Measurements from ENCODE around the gene SMARCA2.
A peak's percentile ranks its signal among the peaks of the same experiment; 100 is the strongest.

Gene SMARCA2

DNA sequence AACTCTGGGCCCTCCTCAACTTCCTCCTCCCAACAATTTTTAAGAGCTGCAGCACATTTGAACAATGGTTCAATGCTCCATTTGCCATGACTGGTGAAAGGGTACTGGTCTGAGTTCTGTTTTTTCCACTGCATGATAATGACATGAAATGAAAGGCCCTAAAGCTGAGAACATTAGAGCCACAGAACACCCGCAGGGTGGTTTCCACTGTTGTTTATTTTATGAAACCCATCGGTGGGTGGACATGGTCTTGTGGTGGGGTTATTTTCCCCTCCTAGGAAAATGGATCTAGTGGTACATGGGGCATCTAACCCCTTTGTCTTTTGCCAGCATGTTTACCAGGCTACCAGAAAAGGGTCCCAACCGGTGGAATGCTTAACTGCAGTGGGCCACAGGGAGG is 71.8 kb downstream of the SMARCA2 start:
- no peak for DNase-seq

DNA sequence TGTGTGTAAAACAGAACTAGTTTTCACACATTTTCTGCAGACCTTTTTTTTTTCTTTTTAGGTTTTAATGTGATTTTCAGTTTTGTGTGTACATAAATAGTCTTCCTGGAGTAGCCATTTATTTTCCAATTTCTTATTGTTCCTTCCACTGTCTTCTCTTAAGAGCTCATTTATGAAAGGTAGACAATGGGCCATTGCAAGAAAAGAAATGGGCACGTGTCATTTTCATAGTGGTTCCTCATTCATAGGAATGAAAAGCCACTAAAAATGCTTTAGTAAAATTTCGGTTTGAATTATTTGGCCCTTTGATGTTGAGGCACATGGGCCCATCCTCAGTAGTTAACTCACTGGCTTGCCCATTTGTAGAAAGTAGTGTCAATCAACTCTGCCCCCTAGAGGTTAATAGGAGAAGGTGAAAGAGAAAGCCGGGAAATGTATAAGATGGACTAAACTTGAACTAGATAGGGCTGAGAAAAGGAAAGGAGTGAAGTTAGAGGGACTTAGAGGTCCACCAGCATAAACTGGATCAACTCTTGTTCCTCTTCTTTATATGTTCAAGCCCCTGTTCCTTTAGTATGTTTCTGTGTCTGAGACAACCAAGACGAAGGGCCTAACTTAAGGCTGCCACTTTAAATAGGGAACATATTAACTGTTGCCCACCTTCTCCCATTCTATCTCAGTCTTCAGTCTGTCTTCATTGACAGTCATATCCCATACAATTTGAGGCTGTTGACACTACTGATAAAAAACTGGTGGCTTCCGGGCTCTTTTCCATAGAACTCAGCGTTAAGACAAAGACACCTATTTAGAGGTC is 72.6 kb downstream of the SMARCA2 start:
- DNase-seq, result no peak

DNA sequence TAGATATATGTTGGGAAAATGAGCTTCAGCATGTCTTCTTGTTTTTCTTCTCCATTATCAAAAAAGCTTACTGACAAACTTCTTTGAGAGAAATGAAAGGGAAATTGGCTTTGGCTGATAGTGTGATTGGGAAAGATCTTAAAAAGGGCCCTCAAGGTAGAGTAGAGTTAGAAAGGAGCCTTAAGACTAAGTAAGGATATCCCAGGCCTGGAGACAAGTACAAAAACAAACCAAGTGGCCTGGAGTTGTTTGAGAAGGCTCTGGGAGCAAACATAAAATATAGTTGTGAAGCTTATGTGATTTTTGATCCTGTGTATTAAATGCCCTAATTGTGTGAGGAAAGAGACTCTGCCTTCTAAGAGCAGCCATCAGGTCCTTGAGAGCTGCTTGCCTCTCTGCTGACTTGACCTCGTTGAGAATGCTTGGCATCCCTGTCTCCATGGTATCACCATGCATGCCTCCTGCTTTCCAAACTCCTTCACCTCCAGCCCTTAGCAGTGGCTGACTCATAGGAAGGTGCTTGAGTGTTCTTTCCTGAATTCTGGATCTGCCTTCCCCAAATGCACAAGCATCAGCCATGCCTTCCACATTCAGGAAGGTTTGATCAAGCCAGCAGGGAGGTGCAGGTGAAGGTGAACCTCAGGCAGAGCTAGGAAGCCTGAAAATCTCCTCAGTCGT is 78.9 kb downstream of the SMARCA2 start:
- peak in 18 of 56 donors; percentile 6 to 54 (median 21) for DNase-seq

DNA sequence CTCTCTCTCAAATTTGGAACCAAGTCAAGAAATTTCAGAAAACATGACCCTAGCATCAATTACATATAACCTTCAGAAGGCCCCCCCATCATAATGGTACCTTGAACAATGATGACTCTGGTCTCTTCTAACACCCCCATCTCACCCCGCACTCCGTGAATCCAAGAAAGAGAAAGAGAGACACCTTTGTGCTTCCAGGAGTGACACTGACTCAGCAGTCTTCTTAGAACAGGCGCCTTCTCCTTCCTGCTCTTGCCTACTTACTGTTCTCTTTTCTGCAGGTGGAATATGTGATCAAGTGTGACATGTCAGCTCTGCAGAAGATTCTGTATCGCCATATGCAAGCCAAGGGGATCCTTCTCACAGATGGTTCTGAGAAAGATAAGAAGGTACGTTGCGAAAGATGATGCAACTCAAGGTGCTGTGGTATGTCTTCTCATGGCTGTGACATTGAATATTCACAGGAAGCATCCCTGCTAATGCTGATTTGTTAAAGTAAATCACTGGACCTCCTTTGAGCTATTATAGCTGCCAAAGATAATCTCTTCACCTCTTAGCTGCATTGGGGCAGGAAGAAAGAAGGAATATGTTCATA is 81.3 kb downstream of the SMARCA2 start:
- peak in 12 of 56 donors; percentile 6 to 59 (median 28) for DNase-seq

DNA sequence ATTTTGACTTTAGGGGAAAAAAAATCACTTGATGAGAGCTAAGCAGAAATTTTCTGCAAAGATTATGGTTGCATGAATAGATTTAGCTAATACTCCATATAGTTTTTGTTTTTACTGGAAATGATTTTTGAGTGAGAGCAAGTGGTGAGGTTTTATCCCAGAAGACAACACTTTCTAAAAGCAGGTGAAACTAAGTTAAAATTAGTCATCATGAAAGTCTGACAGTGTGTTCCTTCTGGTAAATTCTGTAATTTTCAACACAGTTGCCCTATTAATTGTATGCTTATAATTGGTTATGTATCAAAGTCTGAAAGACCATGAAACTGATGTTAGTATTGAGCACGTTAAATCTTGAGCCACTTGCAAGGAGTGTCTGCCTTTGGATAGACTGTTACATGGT is 91.5 kb downstream of the SMARCA2 start:
- no peak for DNase-seq

DNA sequence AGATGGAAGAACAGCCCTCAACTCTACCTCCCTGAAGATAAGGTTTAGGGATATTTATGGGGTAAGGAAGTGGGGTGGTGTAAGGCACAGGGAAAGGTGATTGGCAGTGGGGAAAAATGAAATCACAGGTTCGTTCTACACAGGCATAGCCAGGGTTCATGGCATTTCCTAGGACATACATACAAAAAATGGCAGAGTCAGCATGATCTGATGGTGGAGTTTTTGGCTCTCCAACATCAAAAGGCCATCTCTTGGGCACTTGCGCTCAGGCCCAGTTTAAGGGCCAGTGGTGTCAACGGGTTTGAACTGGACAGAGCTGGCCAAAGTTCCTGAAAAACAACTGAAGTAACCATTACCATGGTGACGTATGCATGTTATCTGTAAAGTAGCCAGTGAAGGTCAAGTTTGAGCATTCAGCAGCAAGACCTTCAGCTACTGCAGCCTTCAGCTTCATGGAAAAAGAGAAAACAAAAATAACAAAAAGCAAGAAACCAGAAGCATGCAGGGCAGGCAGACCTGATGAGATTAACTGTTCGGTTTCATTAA is 92.8 kb downstream of the SMARCA2 start:
- DNase-seq, result no peak

DNA sequence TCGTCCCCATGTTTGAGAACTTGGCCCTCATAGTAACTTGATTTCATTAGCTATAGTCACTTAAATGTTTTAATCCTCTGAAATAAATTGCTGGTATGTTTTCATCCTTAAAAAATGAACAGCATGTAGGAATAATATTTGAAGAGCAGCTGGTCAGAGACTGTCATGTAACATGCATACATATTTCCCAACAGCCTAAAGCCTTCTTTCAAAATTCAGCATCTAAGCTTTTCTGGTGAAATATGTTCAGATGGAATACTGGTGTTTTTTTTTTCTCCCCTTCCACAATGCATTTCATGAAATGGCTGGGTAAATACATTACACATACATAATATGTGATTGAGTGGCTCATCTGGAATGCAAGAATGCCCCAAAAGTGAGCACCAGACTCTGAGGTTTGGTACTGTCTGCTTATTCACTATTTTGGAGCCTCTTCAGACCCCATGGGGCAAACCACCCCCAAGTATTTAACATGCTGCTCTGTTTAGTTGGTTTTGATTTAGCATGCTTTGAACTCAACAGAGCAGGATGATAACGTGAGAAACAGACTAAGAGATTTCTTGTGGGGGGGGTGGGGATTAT is 94.0 kb downstream of the SMARCA2 start:
- no peak for DNase-seq

DNA sequence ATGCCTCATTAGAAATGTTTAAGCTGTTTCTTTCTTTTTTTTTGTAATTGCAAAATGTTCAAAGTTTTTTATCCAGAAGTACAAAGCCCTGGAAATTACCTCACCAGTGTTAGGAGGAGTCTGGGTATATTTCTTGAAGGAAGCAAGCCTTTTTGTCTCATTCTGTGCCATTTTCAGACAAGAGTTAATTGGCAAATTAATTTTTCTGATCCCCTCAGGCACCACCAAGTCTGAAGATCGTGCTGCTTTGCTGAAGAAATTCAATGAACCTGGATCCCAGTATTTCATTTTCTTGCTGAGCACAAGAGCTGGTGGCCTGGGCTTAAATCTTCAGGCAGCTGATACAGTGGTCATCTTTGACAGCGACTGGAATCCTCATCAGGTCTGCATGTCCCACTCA is 94.9 kb downstream of the SMARCA2 start:
- DNase-seq, result no peak

DNA sequence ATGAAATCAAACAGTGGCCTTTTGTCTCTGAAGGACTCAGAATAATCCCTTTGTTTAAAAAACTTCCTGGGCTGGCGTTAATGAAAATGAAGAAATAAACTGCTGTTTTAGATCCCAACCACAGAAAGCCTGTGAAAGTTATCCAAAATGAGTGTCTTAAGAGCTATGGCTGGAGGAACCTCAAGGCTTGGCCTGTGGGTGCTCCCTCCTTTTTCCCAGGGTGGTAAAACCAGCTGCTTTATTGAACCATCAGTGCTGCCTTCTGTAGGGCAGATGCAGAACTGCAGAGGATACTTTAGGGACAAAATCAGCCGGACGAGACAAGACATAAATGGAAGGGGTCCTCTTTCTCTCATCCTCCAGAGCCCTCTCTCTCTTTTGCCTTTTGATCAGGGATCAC is 100.9 kb downstream of the SMARCA2 start:
- DNase-seq, result no peak

DNA sequence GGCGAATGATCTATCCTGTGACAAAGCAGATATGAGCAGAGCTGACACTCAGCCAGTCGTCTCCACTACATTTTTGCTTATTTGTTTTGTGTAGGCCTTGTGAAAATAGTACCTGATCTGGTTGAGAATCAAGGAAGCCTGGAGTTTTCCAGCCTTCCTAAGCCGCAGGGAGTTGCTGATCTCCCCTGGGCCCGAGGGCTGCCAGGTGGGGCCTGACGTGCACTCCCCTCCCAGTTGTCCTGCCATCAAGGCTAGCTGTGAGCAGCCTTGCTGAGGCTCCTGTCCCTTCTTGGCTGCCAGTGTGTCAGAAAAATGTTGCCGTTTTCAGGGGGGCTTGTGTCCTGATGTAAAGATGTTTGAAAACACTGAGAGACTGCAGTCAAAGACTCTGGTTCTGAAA is 102.4 kb downstream of the SMARCA2 start:
- no peak for DNase-seq

DNA sequence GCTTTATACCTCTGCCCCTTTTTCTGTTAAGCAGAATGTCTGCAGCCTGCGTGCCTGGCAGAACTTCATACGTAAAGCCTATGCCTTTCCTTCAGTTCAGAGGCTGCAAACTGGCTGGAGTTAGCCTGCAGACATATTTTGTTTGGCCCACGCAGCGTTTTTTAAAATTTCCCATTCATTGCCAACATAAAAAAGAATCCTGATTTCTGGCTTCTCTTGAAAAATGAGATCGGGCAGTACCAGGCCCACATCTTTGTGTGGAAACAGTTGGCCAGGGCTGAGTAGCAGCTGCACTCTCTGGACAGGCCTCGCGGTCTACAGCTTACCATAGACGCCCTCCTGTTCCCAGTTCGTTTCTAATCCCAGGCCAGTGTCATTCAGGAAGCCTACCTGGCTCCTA is 104.4 kb downstream of the SMARCA2 start:
- DNase-seq, result peak in 1 of 56 donors; percentile 9

DNA sequence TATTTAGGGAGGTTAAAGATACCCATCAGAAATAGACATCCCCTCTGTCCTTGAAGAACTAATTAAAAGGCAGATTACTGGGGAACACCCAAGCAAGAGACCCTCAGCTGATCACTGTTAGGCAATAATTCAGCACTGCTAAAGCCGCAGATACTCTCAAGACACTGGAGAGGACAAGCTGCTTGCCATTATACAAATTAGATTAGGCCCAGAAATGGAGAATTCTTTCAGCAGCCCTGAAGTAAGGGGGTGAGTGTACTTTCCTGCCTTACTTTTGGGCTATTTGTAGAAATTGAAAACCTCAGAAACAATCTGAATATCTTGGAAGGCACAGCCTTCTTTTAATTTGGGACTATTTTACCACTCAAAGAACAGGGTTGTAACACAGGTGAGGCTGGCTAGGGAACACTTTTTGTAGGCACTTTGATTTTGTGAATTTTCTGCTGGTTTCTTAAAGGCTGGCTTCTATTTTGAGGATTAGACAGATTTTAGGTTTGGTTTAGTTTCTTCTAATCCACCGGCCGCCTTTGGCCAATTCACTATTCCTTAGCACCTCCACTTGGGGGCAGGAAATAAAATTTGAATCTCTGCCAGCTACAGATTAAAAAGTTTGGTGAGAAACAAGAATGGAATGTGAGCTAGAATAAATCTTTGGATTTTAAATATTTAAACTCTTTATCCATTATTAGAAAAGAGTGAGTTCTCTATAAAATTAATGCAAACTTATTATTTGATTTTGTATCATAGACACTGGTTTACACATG is 106.0 kb downstream of the SMARCA2 start:
- DNase-seq, result no peak

DNA sequence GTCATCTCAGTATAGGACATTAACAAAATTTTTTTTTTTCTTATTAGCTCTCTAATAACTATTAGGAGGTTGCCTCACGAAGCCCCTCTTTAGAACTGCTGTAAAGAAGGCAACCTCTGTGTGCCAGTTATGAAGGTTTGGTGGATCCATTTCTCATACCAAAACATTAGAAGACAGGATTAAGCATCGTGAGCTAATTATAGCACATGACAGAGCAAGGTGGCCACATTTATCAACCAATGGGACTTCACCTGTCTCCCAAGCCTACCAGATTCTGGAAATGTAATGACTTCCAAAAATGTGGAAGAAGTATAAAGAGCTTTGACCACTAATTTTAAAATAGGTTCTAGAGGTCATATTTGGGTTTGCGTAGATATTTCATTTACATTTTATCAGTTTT is 107.2 kb downstream of the SMARCA2 start:
- DNase-seq, result no peak

DNA sequence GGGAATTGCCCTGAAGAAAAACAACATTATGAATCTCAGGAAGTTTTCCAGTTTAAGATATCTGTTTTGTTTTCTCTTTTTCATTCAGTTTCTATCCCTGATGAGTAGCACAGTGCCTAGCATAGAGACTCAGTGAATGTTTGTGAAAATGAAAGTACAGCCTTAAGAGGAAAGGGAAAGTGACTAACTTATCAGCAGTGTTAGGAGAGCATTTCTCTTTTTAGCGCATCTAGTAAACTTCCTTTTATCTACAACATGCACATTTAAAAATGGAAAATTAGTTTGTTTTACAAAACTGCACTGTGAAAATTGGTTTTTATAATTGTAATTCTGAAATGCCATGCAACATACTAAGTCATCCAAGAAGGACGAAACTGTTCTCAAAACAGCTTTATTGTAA is 110.8 kb downstream of the SMARCA2 start:
- DNase-seq, result no peak

DNA sequence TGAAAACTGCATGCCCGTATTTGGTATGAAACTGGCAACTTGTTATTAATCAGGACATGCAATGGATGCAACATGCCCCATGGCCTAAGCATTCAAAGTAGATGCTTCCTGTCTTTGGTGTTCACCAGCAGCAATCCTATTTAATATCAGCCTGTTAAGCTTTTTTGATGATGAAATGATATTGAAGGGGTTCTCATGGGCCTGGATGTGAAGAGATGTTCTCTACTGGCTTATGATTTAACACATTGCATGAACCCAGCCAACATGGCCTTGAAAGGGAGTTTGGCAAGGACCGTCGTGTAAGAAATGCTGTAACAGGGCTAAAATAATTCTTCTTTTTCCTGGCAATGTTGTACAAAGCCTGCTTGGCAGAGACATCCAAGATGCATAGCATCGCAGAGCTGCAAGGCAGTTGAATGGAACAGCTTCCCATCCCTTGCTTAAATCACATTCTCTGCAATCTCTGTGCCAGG is 111.2 kb downstream of the SMARCA2 start:
- no peak for DNase-seq

DNA sequence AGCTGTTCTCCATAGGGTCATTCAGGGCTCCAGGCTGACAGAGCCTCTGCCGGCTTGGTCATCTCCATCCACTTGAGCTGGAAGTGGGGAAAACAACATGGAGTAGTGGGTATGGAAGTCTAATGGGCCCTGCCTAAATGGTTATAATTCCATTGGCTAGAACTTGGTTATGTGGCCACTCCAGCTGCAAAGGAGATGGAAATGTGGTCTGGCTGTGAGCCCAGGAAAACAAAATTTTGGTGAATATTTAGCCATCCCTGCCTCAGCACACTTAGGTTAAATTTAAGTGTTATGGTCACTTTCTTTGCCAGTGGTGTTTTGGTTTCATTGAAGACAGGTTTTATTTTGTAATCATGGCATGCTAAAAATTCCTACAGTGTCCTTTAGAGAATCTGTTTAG is 112.3 kb downstream of the SMARCA2 start:
- no peak for DNase-seq

DNA sequence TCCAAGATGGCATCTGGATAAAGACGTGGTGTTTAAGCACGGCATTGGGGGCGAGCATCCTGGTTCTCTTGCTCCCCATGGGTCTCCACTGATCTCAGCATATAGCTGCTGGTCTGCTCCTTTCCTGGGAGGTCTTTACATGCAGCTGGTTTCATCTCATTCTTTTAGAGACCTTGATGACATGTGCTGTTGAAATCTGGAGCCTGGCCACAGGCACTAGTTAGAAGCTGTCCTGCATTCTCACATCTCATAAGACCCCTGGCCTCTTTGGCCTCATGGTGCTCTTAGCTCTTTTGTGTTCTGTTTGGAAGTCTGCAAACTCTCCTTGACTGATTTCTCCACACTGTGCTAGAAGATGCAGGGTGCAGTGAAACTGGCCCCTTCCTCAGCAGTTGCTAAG is 113.0 kb downstream of the SMARCA2 start:
- no peak for DNase-seq

DNA sequence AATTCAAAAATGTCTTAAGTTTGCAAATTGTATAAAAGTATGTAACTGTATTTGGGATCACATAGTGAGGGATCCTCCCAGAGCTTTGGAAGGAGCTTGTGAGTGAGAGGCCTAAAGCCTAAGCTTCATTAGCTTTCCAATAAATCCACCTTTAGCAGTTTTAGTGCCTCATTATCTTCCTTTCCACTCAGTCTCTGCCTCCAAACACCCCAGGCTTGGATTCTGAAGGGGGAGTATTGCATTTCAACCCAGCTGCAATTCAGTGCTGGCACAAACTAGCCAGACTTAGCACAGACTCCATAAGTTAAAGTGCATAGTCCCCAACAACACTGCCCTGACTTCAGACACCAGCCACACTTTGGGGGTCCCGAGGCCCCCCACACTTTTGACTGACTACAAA is 113.5 kb downstream of the SMARCA2 start:
- DNase-seq, result no peak

DNA sequence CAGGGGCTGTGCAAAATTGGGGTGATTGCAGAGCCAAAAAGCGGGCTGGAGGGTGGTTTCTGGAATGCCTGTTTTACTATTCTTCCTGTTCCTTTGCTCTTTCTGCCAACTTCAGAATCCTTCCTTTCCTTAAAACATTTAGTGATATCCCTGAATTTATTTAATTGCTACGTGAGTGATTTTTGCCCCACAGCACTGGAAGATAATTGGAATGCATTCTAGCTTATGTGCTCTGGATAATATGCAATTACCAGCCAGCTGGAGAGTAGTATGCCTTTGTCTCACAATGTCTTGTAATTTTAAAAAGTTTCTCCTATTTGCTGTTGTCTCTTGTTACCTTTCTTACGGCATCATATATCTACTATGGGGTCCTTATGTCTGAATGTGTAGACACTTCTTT is 115.8 kb downstream of the SMARCA2 start:
- DNase-seq, result no peak

DNA sequence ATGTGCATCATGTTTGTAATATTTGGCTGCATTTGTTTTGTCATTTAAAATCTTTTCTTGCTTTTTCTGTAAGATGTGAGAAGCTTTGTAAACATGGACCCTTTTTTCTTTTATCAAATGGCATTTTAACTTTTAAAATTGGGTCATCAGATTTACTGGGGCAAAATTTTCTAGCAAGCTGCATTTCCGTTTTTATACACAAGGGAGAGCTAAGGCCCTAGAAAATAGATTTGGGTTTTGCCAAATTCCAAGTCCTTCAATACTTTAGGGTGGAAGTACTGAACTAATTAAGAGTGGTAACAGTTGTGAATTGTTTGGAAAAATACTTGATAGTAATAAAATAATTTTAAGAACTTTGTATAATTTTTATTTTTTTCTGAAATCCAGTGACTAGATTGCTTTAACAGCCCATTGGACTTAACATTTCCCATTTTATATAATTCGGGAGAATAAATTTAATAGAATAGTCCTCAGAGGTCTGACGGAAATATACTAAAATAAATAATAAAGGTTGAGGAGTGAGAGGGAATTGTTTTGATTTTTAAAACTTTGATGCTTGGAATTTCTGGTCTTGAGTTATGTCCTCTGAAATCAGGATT is 117.4 kb downstream of the SMARCA2 start:
- no peak for DNase-seq

DNA sequence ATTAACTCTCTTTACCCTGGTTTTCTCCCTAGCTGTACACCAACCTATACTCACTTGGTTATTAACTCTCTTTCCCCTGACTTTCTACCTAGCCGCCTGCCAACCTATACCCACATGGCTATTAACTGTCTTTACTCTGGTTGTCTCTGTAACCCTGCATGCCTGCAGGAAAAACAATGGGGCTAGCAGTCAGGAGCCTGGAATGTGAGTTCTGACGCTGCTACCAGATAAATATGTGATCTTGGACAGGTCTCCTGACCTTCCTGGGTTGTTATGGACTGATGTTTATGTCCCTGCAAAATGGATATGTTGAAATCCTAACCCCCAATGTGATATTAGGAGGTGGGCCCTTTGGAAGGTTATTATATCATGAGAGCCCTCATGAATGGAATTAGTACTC is 119.2 kb downstream of the SMARCA2 start:
- no peak for DNase-seq
